Fibroblast of the aortic adventitia (primary cell): ENCODE results near the gene EID2B. TPM values are rescaled to one million over a fixed set of nuclear protein-coding genes. Genes with fewer than 3 reads are reported as not detected.
A peak's percentile ranks its signal among the peaks of the same experiment; 100 is the strongest.

ENCODE experiments used
- DNase-seq: peaks from one replicate; pipeline ENCODE4 v3.0.0-alpha.2; 2010; ENCODE audit warnings: low read depth
- H3K4me3 ChIP-seq: 2 replicates; pipeline ENCODE4 v1.5.1; 2011; ENCODE audit warnings: low read depth, mild to moderate bottlenecking, control low read depth, low read length, moderate library complexity
- total RNA-seq: library from RNA; depleted of rRNA; stranded (reverse); fragments of >200 nt; gene quantifications from 2 replicates; pipeline ENCODE4 v1.2.3, GENCODE V29; 2012; ENCODE audit warnings: low replicate concordance
- TF ChIP-seq, protein P1 (sequence below): IDR thresholded peaks from 2 replicates; pipeline ENCODE4 v1.5.1; 2011; ENCODE audit warnings: mild to moderate bottlenecking, low read length, control low read depth, inconsistent platforms; ENCODE audit not compliant: insufficient read depth

EID2B gene, protein sequence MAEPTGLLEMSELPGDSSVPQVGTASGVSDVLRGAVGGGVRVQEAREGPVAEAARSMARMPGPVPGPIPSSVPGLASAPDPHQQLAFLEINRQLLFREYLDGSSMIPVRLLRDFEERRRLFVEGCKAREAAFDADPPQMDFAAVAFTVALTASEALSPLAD
- 1.5 and 3.3 TPM in 2 replicates for total RNA-seq

GRCh38 chr19:39532233-39533002, at the start of gene EID2B:
TSS of gene EID2B (minus strand) at chr19:39532852. CDS start at chr19:39532802, 50 bp downstream.
- peak; percentile 97 for DNase-seq
- peak within 1 kb of the TSS; percentile 92 for H3K4me3 ChIP-seq
- TF ChIP-seq, protein P1, sequence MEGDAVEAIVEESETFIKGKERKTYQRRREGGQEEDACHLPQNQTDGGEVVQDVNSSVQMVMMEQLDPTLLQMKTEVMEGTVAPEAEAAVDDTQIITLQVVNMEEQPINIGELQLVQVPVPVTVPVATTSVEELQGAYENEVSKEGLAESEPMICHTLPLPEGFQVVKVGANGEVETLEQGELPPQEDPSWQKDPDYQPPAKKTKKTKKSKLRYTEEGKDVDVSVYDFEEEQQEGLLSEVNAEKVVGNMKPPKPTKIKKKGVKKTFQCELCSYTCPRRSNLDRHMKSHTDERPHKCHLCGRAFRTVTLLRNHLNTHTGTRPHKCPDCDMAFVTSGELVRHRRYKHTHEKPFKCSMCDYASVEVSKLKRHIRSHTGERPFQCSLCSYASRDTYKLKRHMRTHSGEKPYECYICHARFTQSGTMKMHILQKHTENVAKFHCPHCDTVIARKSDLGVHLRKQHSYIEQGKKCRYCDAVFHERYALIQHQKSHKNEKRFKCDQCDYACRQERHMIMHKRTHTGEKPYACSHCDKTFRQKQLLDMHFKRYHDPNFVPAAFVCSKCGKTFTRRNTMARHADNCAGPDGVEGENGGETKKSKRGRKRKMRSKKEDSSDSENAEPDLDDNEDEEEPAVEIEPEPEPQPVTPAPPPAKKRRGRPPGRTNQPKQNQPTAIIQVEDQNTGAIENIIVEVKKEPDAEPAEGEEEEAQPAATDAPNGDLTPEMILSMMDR: peak; percentile 98

DNA sequence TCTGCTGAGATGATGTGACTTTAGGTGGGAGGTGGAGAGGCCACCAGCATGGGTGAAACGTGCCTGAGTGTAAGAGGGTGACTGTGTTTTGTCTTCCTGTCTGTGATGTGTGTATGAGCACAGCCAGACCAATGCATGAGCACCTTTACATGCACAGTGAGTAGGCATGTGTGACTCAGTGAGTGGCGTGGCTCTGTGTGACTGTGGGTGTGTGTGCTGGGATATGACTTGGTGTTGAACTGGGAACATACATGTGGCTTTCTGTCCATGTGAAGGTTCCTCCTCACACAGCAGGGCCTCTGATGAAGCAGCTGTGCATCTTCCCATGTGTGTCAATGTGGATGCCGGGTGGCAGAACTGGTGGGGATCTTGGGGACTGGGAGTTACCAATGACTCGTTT, 49.8 kb upstream of the EID2B start:
- no peak for DNase-seq
- TF ChIP-seq, protein P1: no peak
- H3K4me3 ChIP-seq: no peak overlapping the region

- DNase-seq: no peak
- TF ChIP-seq, protein P1: no peak
- no peak overlapping the region for H3K4me3 ChIP-seq
Observed at GRCh38 chr19:39568604-39569003, 36.0 kb upstream of the EID2B start.

DNA sequence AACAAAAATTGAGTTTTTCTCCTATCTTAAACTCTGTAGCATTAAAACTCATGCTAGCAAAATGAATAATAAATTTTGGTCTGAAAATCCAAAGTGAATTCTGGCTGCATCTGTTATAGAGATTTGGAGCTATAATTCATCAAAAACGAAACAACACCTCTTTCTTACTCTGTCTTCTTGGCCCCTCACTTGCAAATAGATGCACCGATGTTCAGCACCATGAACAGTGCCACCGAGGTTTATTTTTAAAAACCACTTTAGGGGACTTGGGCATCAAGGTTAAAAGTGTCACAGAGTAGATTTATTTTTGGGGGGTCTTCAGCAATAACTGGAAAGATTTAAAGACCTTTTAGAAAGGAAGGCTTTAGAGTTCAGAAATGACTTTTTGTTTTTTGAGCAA, 33.4 kb upstream of the EID2B start:
- TF ChIP-seq, protein P1: no peak
- H3K4me3 ChIP-seq: no peak overlapping the region
- DNase-seq: peak; percentile 3

DNA sequence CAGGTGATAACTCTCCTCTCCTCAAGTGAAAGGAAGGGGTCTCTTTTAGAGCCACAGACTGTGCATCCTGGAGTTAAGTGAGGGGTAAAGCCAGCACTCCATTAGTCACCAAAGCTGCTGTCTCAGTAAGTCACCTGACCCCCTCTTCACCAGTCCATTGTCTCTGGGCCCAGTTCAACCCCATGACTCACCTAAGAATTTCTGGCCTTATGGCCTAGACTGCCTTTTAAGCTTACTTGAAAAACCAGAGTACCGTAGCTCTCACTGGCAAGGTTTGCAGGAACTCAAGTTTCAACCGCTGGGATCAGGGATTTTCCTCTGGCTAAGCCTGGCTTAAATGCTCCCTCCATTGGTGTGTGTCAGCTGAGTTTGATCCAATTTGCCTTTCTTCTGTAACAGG, 30.8 kb upstream of the EID2B start:
- no peak overlapping the region for H3K4me3 ChIP-seq
- DNase-seq: peak; percentile 69
- TF ChIP-seq, protein P1: no peak

GRCh38 chr19:39558624-39559117, 26.0 kb upstream of the EID2B start:
- no peak for DNase-seq
- H3K4me3 ChIP-seq: no peak overlapping the region
- TF ChIP-seq, protein P1: no peak
